ENCODE results near the gene CCNY.
"Not testable (repeated sequence)": the region's sequence is repeated elsewhere in the genome, so short reads cannot be mapped to it uniquely, and the experiment has no call there.

Gene CCNY

DNA sequence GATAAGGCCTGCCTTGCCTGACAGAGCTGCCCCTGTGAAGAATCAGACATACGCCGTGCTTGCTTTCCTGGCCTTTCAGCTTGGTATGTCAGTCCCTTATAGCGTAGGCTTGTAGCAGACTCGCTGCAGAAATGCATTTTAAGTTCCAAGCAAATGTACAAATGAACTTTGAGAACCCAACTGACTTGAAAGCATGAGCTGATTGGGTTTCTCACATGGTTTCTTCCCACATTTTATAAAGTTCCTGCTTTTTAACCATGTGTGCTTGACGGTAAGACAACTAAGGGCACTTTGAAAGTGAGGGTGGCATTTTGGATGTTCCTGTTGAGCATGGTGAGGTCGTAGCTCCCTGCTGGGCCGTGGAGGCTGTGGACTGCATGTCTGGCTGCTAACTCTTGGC is 62.6 kb downstream of the CCNY start:
- Histone ChIP-seq H3K4me1 (ENCODE audit: low read length) (no peaks in the 10 kb centered on the region), H3K27ac (ENCODE audit: low read length) (no peak overlapping the region), H3K79me2 (ENCODE audit: low read length) (peaks cover 6% of the 10 kb centered on the region), H3K4me3 (ENCODE audit: low read length) (no peak overlapping the region), H2AFZ (ENCODE audit: low read depth, low read length) (no peak overlapping the region), H4K20me1 (ENCODE audit: insufficient read depth, low read length) (peaks cover 4% of the 10 kb centered on the region), H3K4me2 (ENCODE audit: low read length) (no peak overlapping the region), H3K27me3 (ENCODE audit: low read depth, low read length) (no peaks in the 10 kb centered on the region), H3K9me3 (ENCODE audit: insufficient read depth, low read length) (no peaks in the 10 kb centered on the region), H3K9ac (ENCODE audit: low read length) (no peak overlapping the region), H3K36me3 (replicated peaks; ENCODE audit: low read depth, low read length) (no peaks in the 10 kb centered on the region)
- TF ChIP-seq, protein P1, sequence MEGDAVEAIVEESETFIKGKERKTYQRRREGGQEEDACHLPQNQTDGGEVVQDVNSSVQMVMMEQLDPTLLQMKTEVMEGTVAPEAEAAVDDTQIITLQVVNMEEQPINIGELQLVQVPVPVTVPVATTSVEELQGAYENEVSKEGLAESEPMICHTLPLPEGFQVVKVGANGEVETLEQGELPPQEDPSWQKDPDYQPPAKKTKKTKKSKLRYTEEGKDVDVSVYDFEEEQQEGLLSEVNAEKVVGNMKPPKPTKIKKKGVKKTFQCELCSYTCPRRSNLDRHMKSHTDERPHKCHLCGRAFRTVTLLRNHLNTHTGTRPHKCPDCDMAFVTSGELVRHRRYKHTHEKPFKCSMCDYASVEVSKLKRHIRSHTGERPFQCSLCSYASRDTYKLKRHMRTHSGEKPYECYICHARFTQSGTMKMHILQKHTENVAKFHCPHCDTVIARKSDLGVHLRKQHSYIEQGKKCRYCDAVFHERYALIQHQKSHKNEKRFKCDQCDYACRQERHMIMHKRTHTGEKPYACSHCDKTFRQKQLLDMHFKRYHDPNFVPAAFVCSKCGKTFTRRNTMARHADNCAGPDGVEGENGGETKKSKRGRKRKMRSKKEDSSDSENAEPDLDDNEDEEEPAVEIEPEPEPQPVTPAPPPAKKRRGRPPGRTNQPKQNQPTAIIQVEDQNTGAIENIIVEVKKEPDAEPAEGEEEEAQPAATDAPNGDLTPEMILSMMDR (IDR thresholded peaks at IDR 0.05; ENCODE audit: low read depth, low read length) = no peak
- TF ChIP-seq EZH2phosphoT487 (IDR thresholded peaks at IDR 0.05; ENCODE audit: low read depth) = no peak

DNA sequence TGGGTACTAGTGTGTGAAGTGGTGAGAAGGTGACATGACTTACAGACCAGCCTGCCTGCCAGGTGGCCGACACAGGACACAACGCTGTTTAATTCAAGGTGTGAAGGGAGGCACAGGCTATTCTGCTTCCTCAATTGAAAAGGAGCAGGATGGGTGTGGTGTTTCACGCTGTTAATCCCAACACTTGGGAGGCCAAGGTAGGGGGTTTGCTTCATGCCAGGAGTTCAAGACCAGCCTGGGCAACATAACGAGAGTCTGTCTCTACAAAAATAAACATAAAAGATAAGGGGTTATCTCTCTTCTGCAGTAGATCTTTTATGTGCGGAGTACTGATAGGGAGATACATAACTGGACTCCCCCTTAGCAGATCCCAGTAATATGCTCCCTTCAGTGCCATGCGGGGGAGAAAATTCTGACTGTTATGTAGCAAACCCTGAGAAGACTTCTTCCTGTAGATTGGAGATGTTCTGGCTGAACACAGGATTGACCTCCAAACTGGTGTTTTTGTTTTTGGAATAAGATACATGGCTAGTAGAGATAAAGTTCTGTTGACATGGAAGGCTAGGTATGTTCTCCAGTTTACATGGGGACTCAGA is 63.2 kb downstream of the CCNY start:
- Histone ChIP-seq H2AFZ (ENCODE audit: low read depth, low read length) (no peak overlapping the region), H3K36me3 (replicated peaks; ENCODE audit: low read depth, low read length) (no peaks in the 10 kb centered on the region), H3K27me3 (ENCODE audit: low read depth, low read length) (no peaks in the 10 kb centered on the region), H3K9ac (ENCODE audit: low read length) (no peak overlapping the region), H3K4me1 (ENCODE audit: low read length) (no peaks in the 10 kb centered on the region), H3K4me2 (ENCODE audit: low read length) (no peak overlapping the region), H4K20me1 (ENCODE audit: insufficient read depth, low read length) (no peaks in the 10 kb centered on the region; the same call in 1 of the 2 replicates), H3K4me3 (ENCODE audit: low read length) (no peak overlapping the region), H3K79me2 (ENCODE audit: low read length) (peaks cover 6% of the 10 kb centered on the region; the same call in 1 of the 2 replicates), H3K27ac (ENCODE audit: low read length) (no peak overlapping the region), H3K9me3 (ENCODE audit: insufficient read depth, low read length) (no peaks in the 10 kb centered on the region)
- no peak for TF ChIP-seq EZH2phosphoT487 (IDR thresholded peaks at IDR 0.05; ENCODE audit: low read depth)
- TF ChIP-seq, protein P1 (IDR thresholded peaks at IDR 0.05; ENCODE audit: low read depth, low read length) = no peak

DNA sequence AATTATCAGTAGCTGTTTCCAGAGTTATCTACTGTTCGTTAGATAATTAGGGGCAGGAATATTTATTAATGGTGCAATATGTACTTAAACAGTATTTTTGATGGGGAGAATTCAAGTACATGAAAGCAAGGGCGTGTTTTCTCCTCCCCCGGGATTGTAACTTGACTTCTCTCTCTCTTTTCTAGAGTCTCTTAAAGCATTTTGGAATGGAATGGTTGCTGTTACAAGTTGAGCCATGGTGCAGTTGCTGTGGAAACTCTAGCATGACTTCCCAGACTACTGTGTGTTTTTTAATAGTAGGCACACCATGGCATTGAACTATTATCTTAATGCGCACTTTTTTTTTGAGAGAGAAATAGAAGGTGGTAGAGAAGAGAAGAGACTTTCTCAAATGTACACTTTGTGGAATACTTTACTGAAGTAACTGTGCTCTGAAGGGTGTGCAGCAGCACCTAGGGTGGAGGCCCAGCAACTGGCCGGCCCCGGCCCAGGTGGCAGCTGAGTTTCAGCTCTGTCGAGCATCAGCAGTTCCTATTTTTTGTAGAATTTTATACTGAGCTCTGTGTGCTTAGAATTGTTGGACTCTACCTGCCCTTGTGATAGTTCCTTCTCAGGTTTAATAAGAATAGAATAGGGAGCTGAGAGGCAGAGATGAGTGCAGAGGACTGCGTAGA is 64.4 kb downstream of the CCNY start:
- H3K27ac ChIP-seq (ENCODE audit: low read length) = no peak overlapping the region
- no peaks in the 10 kb centered on the region for H3K9me3 ChIP-seq (ENCODE audit: insufficient read depth, low read length)
- H4K20me1 ChIP-seq (ENCODE audit: insufficient read depth, low read length) = no peaks in the 10 kb centered on the region
- H2AFZ ChIP-seq (ENCODE audit: low read depth, low read length) = no peak overlapping the region
- H3K4me3 ChIP-seq (ENCODE audit: low read length) = no peak overlapping the region
- no peaks in the 10 kb centered on the region for H3K27me3 ChIP-seq (ENCODE audit: low read depth, low read length)
- peaks cover 6% of the 10 kb centered on the region; the same call in 1 of the 2 replicates for H3K79me2 ChIP-seq (ENCODE audit: low read length)
- no peak overlapping the region for H3K4me2 ChIP-seq (ENCODE audit: low read length)
- H3K36me3 ChIP-seq (replicated peaks; ENCODE audit: low read depth, low read length) = no peaks in the 10 kb centered on the region
- no peak overlapping the region for H3K9ac ChIP-seq (ENCODE audit: low read length)
- TF ChIP-seq EZH2phosphoT487 (IDR thresholded peaks at IDR 0.05; ENCODE audit: low read depth) = no peak
- TF ChIP-seq, protein P1 (IDR thresholded peaks at IDR 0.05; ENCODE audit: low read depth, low read length) = no peak
- H3K4me1 ChIP-seq (ENCODE audit: low read length) = no peaks in the 10 kb centered on the region

DNA sequence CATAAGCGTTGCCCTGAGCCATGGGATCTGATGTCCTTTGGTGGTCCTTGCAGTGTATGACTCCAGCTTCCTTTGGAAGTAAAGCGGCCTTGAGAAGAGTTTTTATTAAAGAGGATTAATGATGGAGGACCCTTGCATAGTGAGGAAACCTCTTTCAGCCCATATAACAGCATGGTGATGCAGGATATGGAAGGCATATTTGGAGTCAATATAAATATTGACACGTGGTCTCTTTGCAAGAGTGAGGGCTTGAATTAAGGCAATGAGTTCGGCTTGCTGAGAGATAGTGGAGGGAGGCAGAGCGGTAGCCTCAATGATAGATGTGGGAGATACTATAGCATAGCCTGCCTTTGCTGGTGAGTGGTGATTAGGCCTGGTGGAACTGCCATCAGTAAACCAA is 67.2 kb downstream of the CCNY start:
- H2AFZ ChIP-seq (ENCODE audit: low read depth, low read length); H3K4me1 ChIP-seq (ENCODE audit: low read length); H3K9me3 ChIP-seq (ENCODE audit: insufficient read depth, low read length); H3K27ac ChIP-seq (ENCODE audit: low read length); H3K79me2 ChIP-seq (ENCODE audit: low read length); H3K4me2 ChIP-seq (ENCODE audit: low read length); H4K20me1 ChIP-seq (ENCODE audit: insufficient read depth, low read length); H3K9ac ChIP-seq (ENCODE audit: low read length); H3K4me3 ChIP-seq (ENCODE audit: low read length); H3K36me3 ChIP-seq (replicated peaks; ENCODE audit: low read depth, low read length); H3K27me3 ChIP-seq (ENCODE audit: low read depth, low read length): not testable (repeated sequence)

DNA sequence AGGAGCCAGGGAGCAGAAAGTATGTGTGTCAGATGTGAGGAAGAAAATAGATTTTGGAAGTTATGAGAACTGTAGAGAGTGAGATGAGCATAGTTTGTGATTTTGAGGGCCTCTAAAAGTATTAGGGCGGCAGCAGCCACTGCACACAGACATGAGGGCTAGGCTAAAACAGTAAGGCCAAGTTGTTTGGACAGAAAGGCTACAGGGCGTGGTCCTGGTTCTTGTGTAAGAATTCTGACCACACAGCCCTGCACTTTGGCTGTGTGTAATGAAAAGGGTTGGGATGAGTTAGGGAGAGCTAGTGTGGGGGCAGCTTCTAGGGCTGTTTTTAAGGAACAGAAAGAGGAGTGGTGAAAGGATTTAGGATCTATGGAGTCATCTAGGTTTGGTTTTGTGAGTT is 67.8 kb downstream of the CCNY start:
- H3K9ac ChIP-seq (ENCODE audit: low read length); H3K4me2 ChIP-seq (ENCODE audit: low read length); H4K20me1 ChIP-seq (ENCODE audit: insufficient read depth, low read length); H3K27ac ChIP-seq (ENCODE audit: low read length); H3K27me3 ChIP-seq (ENCODE audit: low read depth, low read length); H2AFZ ChIP-seq (ENCODE audit: low read depth, low read length); H3K36me3 ChIP-seq (replicated peaks; ENCODE audit: low read depth, low read length); H3K9me3 ChIP-seq (ENCODE audit: insufficient read depth, low read length); H3K4me3 ChIP-seq (ENCODE audit: low read length); H3K79me2 ChIP-seq (ENCODE audit: low read length); H3K4me1 ChIP-seq (ENCODE audit: low read length): not testable (repeated sequence)

DNA sequence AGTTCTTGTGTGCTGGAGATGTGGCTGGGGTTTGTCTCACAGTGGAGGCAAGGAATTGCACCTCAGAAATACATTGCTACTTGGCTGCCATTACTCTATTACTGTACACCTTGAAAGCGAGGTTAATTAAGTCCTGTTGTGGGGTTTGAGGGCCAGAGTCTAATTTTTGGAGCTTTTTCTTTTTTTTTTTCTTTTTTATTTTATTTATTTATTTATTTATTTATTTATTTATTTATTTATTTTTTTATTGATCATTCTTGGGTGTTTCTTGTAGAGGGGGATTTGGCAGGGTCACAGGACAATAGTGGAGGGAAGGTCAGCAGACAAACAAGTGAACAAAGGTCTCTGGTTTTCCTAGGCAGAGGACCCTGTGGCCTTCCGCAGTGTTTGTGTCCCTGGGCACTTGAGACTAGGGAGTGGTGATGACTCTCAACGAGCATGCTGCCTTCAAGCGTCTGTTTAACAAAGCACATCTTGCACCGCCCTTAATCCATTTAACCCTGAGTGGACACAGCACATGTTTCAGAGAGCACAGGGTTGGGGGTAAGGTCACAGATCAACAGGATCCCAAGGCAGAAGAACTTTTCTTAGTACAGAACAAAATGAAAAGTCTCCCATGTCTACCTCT is 69.8 kb downstream of the CCNY start:
- not testable (repeated sequence) for H3K9ac ChIP-seq (ENCODE audit: low read length); H3K27ac ChIP-seq (ENCODE audit: low read length); H2AFZ ChIP-seq (ENCODE audit: low read depth, low read length); H3K4me2 ChIP-seq (ENCODE audit: low read length); H3K4me1 ChIP-seq (ENCODE audit: low read length); H3K36me3 ChIP-seq (replicated peaks; ENCODE audit: low read depth, low read length); H3K9me3 ChIP-seq (ENCODE audit: insufficient read depth, low read length); H4K20me1 ChIP-seq (ENCODE audit: insufficient read depth, low read length); H3K27me3 ChIP-seq (ENCODE audit: low read depth, low read length); H3K4me3 ChIP-seq (ENCODE audit: low read length); H3K79me2 ChIP-seq (ENCODE audit: low read length)

DNA sequence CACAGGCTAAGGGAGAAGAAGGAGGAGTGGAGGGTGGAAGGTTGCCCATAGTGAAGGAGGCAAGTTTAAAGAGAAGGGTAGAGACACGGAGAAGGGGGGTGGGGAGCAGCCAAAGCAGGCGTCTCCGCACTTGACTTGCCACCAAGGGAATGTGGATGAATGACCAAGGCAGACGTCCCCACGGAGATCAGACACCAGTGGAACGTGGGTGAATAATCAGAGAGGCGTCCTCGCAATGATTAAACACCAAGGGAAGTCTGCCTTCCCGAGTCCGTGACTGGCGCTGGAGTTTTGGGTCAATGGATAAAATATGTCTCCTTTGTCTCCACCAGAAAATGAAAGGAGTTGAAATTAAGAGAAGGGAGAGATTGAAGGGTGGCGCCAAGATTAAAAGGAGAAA is 71.4 kb downstream of the CCNY start:
- not testable (repeated sequence) for H3K4me3 ChIP-seq (ENCODE audit: low read length); H3K9me3 ChIP-seq (ENCODE audit: insufficient read depth, low read length); H3K36me3 ChIP-seq (replicated peaks; ENCODE audit: low read depth, low read length); H3K4me2 ChIP-seq (ENCODE audit: low read length); H3K79me2 ChIP-seq (ENCODE audit: low read length); H3K27ac ChIP-seq (ENCODE audit: low read length); H3K4me1 ChIP-seq (ENCODE audit: low read length); H3K9ac ChIP-seq (ENCODE audit: low read length); H3K27me3 ChIP-seq (ENCODE audit: low read depth, low read length); H2AFZ ChIP-seq (ENCODE audit: low read depth, low read length)
- H4K20me1 ChIP-seq (ENCODE audit: insufficient read depth, low read length) = peaks cover 14% of the 10 kb centered on the region; the same call in 1 of the 2 replicates

Data from OCI-LY3 (cell line).